Measurements from ENCODE around the gene RAPGEF5. TPM values are rescaled to one million over a fixed set of nuclear protein-coding genes. Genes with fewer than 3 reads are reported as not detected.

The RAPGEF5 gene
- total and polyA plus RNA-seq, 4 donors: 7.1 to 54.8 (median 13.0) TPM

- no peak overlapping the region for H3K4me3 ChIP-seq (ENCODE audit: low read depth in 1 of 3, low read length in 3 of 3)
- WGBS: 94% methylated on average over 4 of the region's 4 CpGs
- H3K9ac ChIP-seq (ENCODE audit: low read depth in 1 of 2, low read length in 2 of 2): no peak overlapping the region
- peaks cover 0 to 6% (median 4%) of the 10 kb centered on the region in 4 donors for H3K36me3 ChIP-seq (ENCODE audit: control insufficient read depth in 4 of 4, insufficient read depth in 3 of 4, low read depth in 1 of 4, low read length in 3 of 4)
- no peaks in the 10 kb centered on the region for H3K9me3 ChIP-seq (ENCODE audit: control insufficient read depth in 4 of 4, low read length in 3 of 4)
- H3K4me1 ChIP-seq (ENCODE audit: control insufficient read depth in 4 of 4, insufficient read depth in 4 of 4, low read length in 3 of 4): no peaks in the 10 kb centered on the region
- H3K27ac ChIP-seq (ENCODE audit: low read depth in 1 of 2, low read length in 2 of 2): no peak overlapping the region
- no peak for DNase-seq (ENCODE audit: low spot score)
- no peaks in the 10 kb centered on the region for H3K27me3 ChIP-seq (ENCODE audit: control insufficient read depth in 4 of 4, insufficient read depth in 4 of 4, low read length in 3 of 4)
- TF ChIP-seq YY1 (IDR thresholded peaks at IDR 0.05) (no peak), RXRA (IDR thresholded peaks at IDR 0.05) (no peak), CTCF (IDR thresholded peaks at IDR 0.05; ENCODE audit: low read depth, low read length, missing input control) (no peak), HNF4G (IDR thresholded peaks at IDR 0.05) (no peak), EGR1 (IDR thresholded peaks at IDR 0.05; ENCODE audit: low read depth in 2 of 2) (no peak), FOXA2 (IDR thresholded peaks at IDR 0.05) (no peak), NR2F2 (IDR thresholded peaks at IDR 0.05) (no peak), FOXA1 (IDR thresholded peaks at IDR 0.05) (no peak), JUND (IDR thresholded peaks at IDR 0.05) (no peak), SP1 (IDR thresholded peaks at IDR 0.05) (no peak)
Measured at GRCh38 chr7:22316914-22317313, 40.0 kb downstream of the RAPGEF5 start.

GRCh38 chr7:22307816-22308215 is 49.1 kb downstream of the RAPGEF5 start:
- H3K9ac ChIP-seq (ENCODE audit: low read depth in 1 of 2, low read length in 2 of 2): no peak overlapping the region
- no peaks in the 10 kb centered on the region for H3K9me3 ChIP-seq (ENCODE audit: control insufficient read depth in 4 of 4, low read length in 3 of 4)
- no peak for DNase-seq (ENCODE audit: low spot score)
- no peaks in the 10 kb centered on the region for H3K4me1 ChIP-seq (ENCODE audit: control insufficient read depth in 4 of 4, insufficient read depth in 4 of 4, low read length in 3 of 4)
- H3K4me3 ChIP-seq (ENCODE audit: low read depth in 1 of 3, low read length in 3 of 3): no peak overlapping the region
- WGBS: 95% methylated on average over 3 of the region's 3 CpGs
- H3K36me3 ChIP-seq (ENCODE audit: control insufficient read depth in 4 of 4, insufficient read depth in 3 of 4, low read depth in 1 of 4, low read length in 3 of 4): peaks cover 2 to 19% (median 8%) of the 10 kb centered on the region in 4 donors
- no peaks in the 10 kb centered on the region for H3K27me3 ChIP-seq (ENCODE audit: control insufficient read depth in 4 of 4, insufficient read depth in 4 of 4, low read length in 3 of 4)
- no peak for TF ChIP-seq HNF4A (conservative IDR thresholded peaks at IDR 0.05)
- no peak for TF ChIP-seq REST (IDR thresholded peaks at IDR 0.05)
- no peak for TF ChIP-seq GABPA (IDR thresholded peaks at IDR 0.05 in 1 of 2, conservative IDR thresholded peaks at IDR 0.05 in 1 of 2)
- H3K27ac ChIP-seq (ENCODE audit: low read depth in 1 of 2, low read length in 2 of 2): no peak overlapping the region

GRCh38 chr7:22305706-22306105 is 51.2 kb downstream of the RAPGEF5 start:
- Histone ChIP-seq H3K27ac (ENCODE audit: low read depth in 1 of 2, low read length in 2 of 2) (no peak overlapping the region), H3K9me3 (ENCODE audit: control insufficient read depth in 4 of 4, low read length in 3 of 4) (no peaks in the 10 kb centered on the region), H3K4me1 (ENCODE audit: control insufficient read depth in 4 of 4, insufficient read depth in 4 of 4, low read length in 3 of 4) (no peaks in the 10 kb centered on the region), H3K36me3 (ENCODE audit: control insufficient read depth in 4 of 4, insufficient read depth in 3 of 4, low read depth in 1 of 4, low read length in 3 of 4) (peaks cover 2 to 19% (median 8%) of the 10 kb centered on the region in 4 donors), H3K9ac (ENCODE audit: low read depth in 1 of 2, low read length in 2 of 2) (no peak overlapping the region), H3K27me3 (ENCODE audit: control insufficient read depth in 4 of 4, insufficient read depth in 4 of 4, low read length in 3 of 4) (no peaks in the 10 kb centered on the region), H3K4me3 (ENCODE audit: low read depth in 1 of 3, low read length in 3 of 3) (no peak overlapping the region)
- no peak for TF ChIP-seq JUND (IDR thresholded peaks at IDR 0.05)
- no peak for TF ChIP-seq EGR1 (IDR thresholded peaks at IDR 0.05; ENCODE audit: low read depth in 2 of 2)
- TF ChIP-seq NR2F2 (IDR thresholded peaks at IDR 0.05): no peak
- TF ChIP-seq FOXA1 (IDR thresholded peaks at IDR 0.05): no peak
- no peak for DNase-seq (ENCODE audit: low spot score)
- WGBS: 90% methylated on average over 2 of the region's 2 CpGs
